PC-9 (cell line): Measurements from ENCODE around the gene GPR119. TPM values are rescaled to one million over a fixed set of nuclear protein-coding genes. Genes with fewer than 3 reads are reported as not detected.

Source experiments
- BruUV-seq: library from RNA; stranded (reverse); fragments of 400-500 nt; replicated peaks from 2 replicates; lab custom pipeline; 2021; lab: Mats Ljungman, UMichigan
- CTCF ChIA-PET: fragments of 300-600 bp; sonication (Branson Sonifier 250); formaldehyde crosslinking; loops from one replicate; lab custom pipeline; 2022; ENCODE audit warnings: antibody characterized with exemption; lab: Charles Lee
- POLR2A ChIA-PET: fragments of 300-600 bp; sonication (Branson Sonifier 250); formaldehyde crosslinking; loops from one replicate; lab custom pipeline; 2022; ENCODE audit warnings: antibody characterized with exemption; ENCODE audit not compliant: unreplicated experiment; lab: Charles Lee
- DNase-seq, 2 experiments: peaks; one replicate each; pipeline versions ENCODE4 v3.0.0 to v3.0.0-alpha.2; 2015 to 2022; ENCODE audit warnings: mixed read lengths in 1 of 2
- H2AFZ ChIP-seq: fragments of 200-600 bp; sonication (generic); 2 replicates; pipeline ENCODE4 v1.8.1; 2017; ENCODE audit warnings: antibody characterized with exemption
- H3F3A ChIP-seq: fragments of 200-600 bp; sonication (generic); 2 replicates; pipeline ENCODE4 v1.8.1; 2017; ENCODE audit warnings: antibody characterized with exemption, mild to moderate bottlenecking, low read depth; ENCODE audit not compliant: insufficient read depth
- H3K27ac ChIP-seq: fragments of 200-600 bp; sonication (generic); 2 replicates; pipeline ENCODE4 v1.6.1; 2016; ENCODE audit warnings: mixed run types
- H3K27me3 ChIP-seq: fragments of 200-600 bp; sonication (generic); 2 replicates; pipeline ENCODE4 v1.6.1; 2016; ENCODE audit warnings: low read depth, mixed run types; ENCODE audit not compliant: insufficient read depth
- H3K36me3 ChIP-seq: fragments of 200-600 bp; sonication (generic); 2 replicates; pipeline ENCODE4 v1.6.1; 2016; ENCODE audit warnings: low read depth, mixed run types
- H3K4me1 ChIP-seq: fragments of 200-600 bp; sonication (generic); replicated peaks from 2 replicates; pipeline ENCODE4 v1.6.1; 2016; ENCODE audit warnings: mixed run types; ENCODE audit not compliant: insufficient read depth
- H3K4me2 ChIP-seq: fragments of 200-600 bp; sonication (generic); 2 replicates; pipeline ENCODE4 v1.6.1; 2017; ENCODE audit warnings: mixed run types
- H3K4me3 ChIP-seq: fragments of 200-600 bp; sonication (generic); 2 replicates; pipeline ENCODE4 v1.6.1; 2016; ENCODE audit warnings: mixed run types
- H3K79me2 ChIP-seq: fragments of 200-600 bp; sonication (generic); 2 replicates; pipeline ENCODE4 v1.6.1; 2017; ENCODE audit warnings: low read depth, mixed run types
- H3K9me2 ChIP-seq: fragments of 200-600 bp; sonication (generic); 2 replicates; pipeline ENCODE4 v1.8.1; 2017; ENCODE audit warnings: mild to moderate bottlenecking; ENCODE audit not compliant: insufficient read depth
- H3K9me3 ChIP-seq: fragments of 200-600 bp; sonication (generic); 2 replicates; pipeline ENCODE4 v1.8.1; 2016; ENCODE audit warnings: low read depth; ENCODE audit not compliant: insufficient read depth
- H4K20me1 ChIP-seq: fragments of 200-600 bp; sonication (generic); 2 replicates; pipeline ENCODE4 v1.8.1; 2017; ENCODE audit not compliant: insufficient read depth
- EZH2 ChIP-seq: fragments of 200-600 bp; sonication (generic); IDR thresholded peaks from 2 replicates; pipeline ENCODE4 v1.8.0; 2017; ENCODE audit warnings: antibody characterized with exemption, low read depth
- intact Hi-C: fragments of 100-400 bp; cut with micrococcal nuclease; formaldehyde crosslinking; loops from one replicate; pipeline ENCODE4 v1.10.0; 2022; ENCODE audit not compliant: unreplicated experiment
- total RNA-seq: library from RNA; stranded (reverse); gene quantifications from 2 replicates; pipeline ENCODE4 v1.2.3, GENCODE V29; 2021
- TF ChIP-seq, protein P1 (sequence below): fragments of 200-600 bp; sonication (generic); conservative IDR thresholded peaks from 2 replicates; pipeline ENCODE4 v1.6.1; 2017; ENCODE audit warnings: mixed run types, antibody characterized with exemption, mild to moderate bottlenecking, moderate library complexity

The GPR119 gene
- total RNA-seq, 1 experiment from 2014 or later, result not detected

- H3K27me3 ChIP-seq, result 0 out of 2 replicates have a peak, but pooled peaks cover 3% of the 10 kb centered on the region
- no peaks in the 10 kb centered on the region; the same call in 1 of the 2 replicates for H3K36me3 ChIP-seq
- H3K4me1 ChIP-seq, result no peaks in the 10 kb centered on the region
- POLR2A ChIA-PET, result no interaction called here
- no peaks in the 10 kb centered on the region for H3K79me2 ChIP-seq
- no peak for DNase-seq
- H3K9me2 ChIP-seq, result no peaks in the 10 kb centered on the region
- H3F3A ChIP-seq, result no peaks in the 10 kb centered on the region; the same call in 1 of the 2 replicates
- no peak overlapping the region for H2AFZ ChIP-seq
- H3K4me2 ChIP-seq, result no peak overlapping the region
- TF ChIP-seq, protein P1, sequence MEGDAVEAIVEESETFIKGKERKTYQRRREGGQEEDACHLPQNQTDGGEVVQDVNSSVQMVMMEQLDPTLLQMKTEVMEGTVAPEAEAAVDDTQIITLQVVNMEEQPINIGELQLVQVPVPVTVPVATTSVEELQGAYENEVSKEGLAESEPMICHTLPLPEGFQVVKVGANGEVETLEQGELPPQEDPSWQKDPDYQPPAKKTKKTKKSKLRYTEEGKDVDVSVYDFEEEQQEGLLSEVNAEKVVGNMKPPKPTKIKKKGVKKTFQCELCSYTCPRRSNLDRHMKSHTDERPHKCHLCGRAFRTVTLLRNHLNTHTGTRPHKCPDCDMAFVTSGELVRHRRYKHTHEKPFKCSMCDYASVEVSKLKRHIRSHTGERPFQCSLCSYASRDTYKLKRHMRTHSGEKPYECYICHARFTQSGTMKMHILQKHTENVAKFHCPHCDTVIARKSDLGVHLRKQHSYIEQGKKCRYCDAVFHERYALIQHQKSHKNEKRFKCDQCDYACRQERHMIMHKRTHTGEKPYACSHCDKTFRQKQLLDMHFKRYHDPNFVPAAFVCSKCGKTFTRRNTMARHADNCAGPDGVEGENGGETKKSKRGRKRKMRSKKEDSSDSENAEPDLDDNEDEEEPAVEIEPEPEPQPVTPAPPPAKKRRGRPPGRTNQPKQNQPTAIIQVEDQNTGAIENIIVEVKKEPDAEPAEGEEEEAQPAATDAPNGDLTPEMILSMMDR, result no peak
- no peak for TF ChIP-seq EZH2
- no peak overlapping the region for H3K27ac ChIP-seq
- H3K4me3 ChIP-seq, result no peak overlapping the region
- no TSS peak for BruUV-seq
- CTCF ChIA-PET, result no interaction called here
- no peaks in the 10 kb centered on the region for H3K9me3 ChIP-seq
- intact Hi-C loops, result no loop called here
- H4K20me1 ChIP-seq, result no peaks in the 10 kb centered on the region
These were observed 29.7 kb upstream of the GPR119 start for GRCh38 chrX:130415201-130415600.

DNA sequence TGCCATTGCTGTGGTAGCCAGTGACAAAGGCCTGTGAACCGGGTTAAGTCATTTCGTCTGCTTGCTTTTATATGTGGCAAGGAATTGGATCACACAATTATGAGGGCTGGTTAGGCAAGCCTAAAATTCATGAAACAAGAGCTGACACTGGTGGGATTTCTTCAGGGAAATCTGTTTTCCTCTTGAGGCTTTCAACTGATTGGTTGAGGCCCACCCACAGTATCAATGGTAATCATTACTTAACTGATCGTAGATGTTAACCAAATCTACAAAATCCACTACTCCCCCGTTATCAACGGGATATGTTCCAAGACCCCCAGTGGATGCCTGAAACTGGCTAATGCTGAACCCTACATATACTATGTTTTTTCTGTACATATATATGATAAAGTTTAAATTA lies 29.3 kb upstream of the GPR119 start:
- no TSS peak for BruUV-seq

DNA sequence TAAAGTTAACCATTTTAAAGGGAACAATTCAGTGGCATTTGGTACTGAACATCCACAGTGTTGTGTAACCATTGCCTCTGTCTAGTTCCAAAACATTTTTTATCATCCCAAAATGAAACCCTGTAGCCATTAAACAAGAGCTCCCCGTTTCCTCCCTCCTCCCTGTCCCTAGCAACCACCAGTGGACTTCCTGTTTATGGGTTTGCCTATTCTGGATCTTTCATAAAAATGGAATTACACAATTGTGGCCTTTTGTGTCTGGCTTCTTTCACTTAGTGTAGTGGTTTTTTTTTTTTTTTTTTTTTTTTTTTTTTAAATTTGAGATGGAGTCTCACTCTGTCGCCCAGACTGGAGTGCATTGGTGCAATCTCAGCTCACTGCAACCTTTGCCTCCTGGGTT lies 27.9 kb upstream of the GPR119 start:
- TF ChIP-seq EZH2, result no peak
- TF ChIP-seq, protein P1, result no peak
- CTCF ChIA-PET, result no interaction called here
- Histone ChIP-seq H4K20me1 (no peaks in the 10 kb centered on the region), H3K36me3 (peaks cover 10% of the 10 kb centered on the region; the same call in 1 of the 2 replicates), H3K79me2 (no peaks in the 10 kb centered on the region), H3K4me3 (no peak overlapping the region), H3K9me2 (no peaks in the 10 kb centered on the region), H3K9me3 (no peaks in the 10 kb centered on the region), H3K27ac (no peak overlapping the region), H2AFZ (no peak overlapping the region), H3K4me1 (no peaks in the 10 kb centered on the region), H3K27me3 (0 out of 2 replicates have a peak, but pooled peaks cover 3% of the 10 kb centered on the region), H3K4me2 (no peak overlapping the region), H3F3A (no peaks in the 10 kb centered on the region; the same call in 1 of the 2 replicates)
- no peak for DNase-seq
- POLR2A ChIA-PET, result no interaction called here
- intact Hi-C loops, result no loop called here
- BruUV-seq, result no TSS peak

More for the DNA sequence above, 29.3 kb upstream of the GPR119 start:
- H3K9me3 ChIP-seq, result no peaks in the 10 kb centered on the region
- intact Hi-C loops, result no loop called here
- H3K36me3 ChIP-seq, result peaks cover 1% of the 10 kb centered on the region; the same call in 1 of the 2 replicates
- H3K27me3 ChIP-seq, result 0 out of 2 replicates have a peak, but pooled peaks cover 3% of the 10 kb centered on the region
- no peak overlapping the region for H3K4me3 ChIP-seq
- no peaks in the 10 kb centered on the region; the same call in 1 of the 2 replicates for H3F3A ChIP-seq
- DNase-seq, result no peak
- no peak overlapping the region for H3K4me2 ChIP-seq
- H4K20me1 ChIP-seq, result no peaks in the 10 kb centered on the region
- no peaks in the 10 kb centered on the region for H3K79me2 ChIP-seq
- H2AFZ ChIP-seq, result no peak overlapping the region
- no peak overlapping the region for H3K27ac ChIP-seq
- ChIA-PET CTCF (no interaction called here), POLR2A (no interaction called here)
- H3K9me2 ChIP-seq, result no peaks in the 10 kb centered on the region
- TF ChIP-seq, protein P1, result no peak
- TF ChIP-seq EZH2, result no peak
- no peaks in the 10 kb centered on the region for H3K4me1 ChIP-seq
